ENCODE data around the gene FRMD4B.

DNA sequence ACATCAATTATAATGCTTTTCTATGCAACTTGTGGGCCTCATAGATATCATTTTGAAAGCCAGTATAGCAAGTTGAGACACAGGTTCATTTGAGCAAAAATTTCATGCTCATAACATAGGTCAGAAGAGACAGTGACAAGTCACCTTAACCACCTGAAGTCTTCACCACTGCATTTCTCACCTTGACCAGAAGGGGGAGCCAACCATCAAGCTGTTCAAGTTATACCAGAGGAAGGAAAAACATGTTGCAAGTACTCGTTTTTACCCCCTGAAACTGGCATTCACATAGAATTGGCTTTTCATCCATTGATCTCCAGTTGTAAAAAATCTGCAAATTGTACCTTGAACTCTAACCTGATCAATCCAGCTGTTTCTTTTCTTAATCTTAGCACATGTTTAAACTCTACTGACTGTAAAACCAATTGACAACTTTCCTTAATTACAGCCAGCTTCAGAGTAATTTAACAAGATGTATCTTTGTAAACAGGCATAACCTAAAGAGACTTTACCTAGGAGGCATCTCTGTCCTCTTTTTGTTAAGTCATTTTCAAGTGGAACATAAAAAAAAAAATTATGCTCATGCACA is 264.9 kb downstream of the FRMD4B start:
- TF ChIP-seq, protein P1, sequence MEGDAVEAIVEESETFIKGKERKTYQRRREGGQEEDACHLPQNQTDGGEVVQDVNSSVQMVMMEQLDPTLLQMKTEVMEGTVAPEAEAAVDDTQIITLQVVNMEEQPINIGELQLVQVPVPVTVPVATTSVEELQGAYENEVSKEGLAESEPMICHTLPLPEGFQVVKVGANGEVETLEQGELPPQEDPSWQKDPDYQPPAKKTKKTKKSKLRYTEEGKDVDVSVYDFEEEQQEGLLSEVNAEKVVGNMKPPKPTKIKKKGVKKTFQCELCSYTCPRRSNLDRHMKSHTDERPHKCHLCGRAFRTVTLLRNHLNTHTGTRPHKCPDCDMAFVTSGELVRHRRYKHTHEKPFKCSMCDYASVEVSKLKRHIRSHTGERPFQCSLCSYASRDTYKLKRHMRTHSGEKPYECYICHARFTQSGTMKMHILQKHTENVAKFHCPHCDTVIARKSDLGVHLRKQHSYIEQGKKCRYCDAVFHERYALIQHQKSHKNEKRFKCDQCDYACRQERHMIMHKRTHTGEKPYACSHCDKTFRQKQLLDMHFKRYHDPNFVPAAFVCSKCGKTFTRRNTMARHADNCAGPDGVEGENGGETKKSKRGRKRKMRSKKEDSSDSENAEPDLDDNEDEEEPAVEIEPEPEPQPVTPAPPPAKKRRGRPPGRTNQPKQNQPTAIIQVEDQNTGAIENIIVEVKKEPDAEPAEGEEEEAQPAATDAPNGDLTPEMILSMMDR (IDR thresholded peaks at IDR 0.05): peak; percentile 57 to 93 (median 86)
- no peak for TF ChIP-seq POLR2A (IDR thresholded peaks at IDR 0.05)
